ENCODE results near the gene RBMS2. TPM values are rescaled to one million over a fixed set of nuclear protein-coding genes. Genes with fewer than 3 reads are reported as not detected.

The RBMS2 gene
- total and polyA plus RNA-seq, 2 donors (not counting 1 experiment from before 2014, with no cell fraction given), result 0.81 to 7.6 TPM

DNA sequence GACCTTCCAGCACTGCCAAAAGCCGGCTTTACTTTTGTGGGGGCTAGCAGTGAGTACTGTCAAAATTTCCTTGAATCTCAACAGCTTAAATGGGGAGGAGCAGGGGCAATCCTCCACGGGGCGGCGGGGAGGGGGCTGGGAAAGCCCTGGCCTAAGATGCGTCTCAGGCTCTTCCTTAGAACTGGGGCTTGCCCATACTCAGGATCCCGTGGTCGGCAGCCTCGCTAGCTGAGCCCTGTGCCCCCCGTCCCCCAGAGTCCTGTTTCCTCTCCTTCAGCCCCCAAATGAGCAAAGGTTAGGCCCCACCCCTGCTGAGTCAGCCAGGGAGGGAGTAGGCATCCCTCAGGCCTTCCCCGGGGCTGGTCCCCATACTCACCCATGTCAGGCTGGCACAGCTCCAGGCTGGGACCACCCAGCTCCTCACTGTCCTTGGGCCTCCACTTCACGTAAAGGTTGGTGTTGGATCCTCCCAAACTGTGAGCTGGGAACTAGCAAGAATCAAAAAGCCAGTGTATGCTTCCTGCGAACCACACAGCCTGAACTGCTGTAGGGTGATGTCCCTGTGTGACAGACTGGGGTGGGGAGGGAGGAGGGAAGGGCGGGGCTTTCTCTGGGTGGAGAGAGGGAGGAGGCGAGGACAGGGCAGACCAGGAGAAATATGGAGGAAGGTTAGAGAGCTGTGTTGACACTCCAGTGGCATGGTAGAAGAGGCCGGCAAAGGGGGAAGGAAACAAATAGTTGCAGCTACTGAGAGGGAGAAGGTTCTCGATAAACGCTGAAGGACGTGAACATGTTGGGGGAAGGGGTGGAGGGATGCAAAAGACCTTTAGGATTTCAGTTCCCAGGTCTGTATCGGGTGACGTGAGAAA, 114.4 kb downstream of the RBMS2 start:
- H3K27ac Mint-ChIP-seq, result peak overlapping the region; percentile 95
- peak; percentile 55 for ATAC-seq (ENCODE audit: low read depth)
- H3K4me3 Mint-ChIP-seq, result peak overlapping the region; percentile 89
- Histone ChIP-seq H3K4me3 (ENCODE audit: control extremely low read depth in 1 of 5, extremely low read depth in 1 of 5, insufficient read depth in 1 of 5, low read depth in 2 of 5, low read length in 4 of 5) (peak overlapping the region; percentile 57 to 85 (median 78)), H3K9me3 (ENCODE audit: control extremely low read depth in 1 of 3, control insufficient read depth in 2 of 3, insufficient read depth in 1 of 3, low read length in 2 of 3) (no peaks in the 10 kb centered on the region), H4K20me1 (ENCODE audit: control insufficient read depth, insufficient read depth, low read length, poor library complexity, severe bottlenecking) (peaks cover 14% of the 10 kb centered on the region), H2AFZ (ENCODE audit: insufficient read depth, low read depth, low read length, poor library complexity, severe bottlenecking) (peak overlapping the region; percentile 76), H3K79me2 (ENCODE audit: control insufficient read depth, insufficient read depth, low read length) (peaks cover 35% of the 10 kb centered on the region), H3K4me1 (ENCODE audit: control insufficient read depth in 2 of 2, insufficient read depth in 2 of 2, low read length in 2 of 2) (peaks cover 52 to 61% of the 10 kb centered on the region in 2 donors), H3K36me3 (replicated peaks in 1 of 2; ENCODE audit: control extremely low read depth in 1 of 2, control insufficient read depth in 1 of 2, extremely low read depth in 1 of 2, insufficient read depth in 2 of 2, low read length in 1 of 2) (peaks cover 0 to 35% of the 10 kb centered on the region in 2 experiments), H3K27me3 (replicated peaks in 1 of 4; ENCODE audit: control extremely low read depth in 1 of 4, control insufficient read depth in 3 of 4, insufficient read depth in 4 of 4, low read length in 3 of 4) (no peaks in the 10 kb centered on the region), H3K27ac (ENCODE audit: low read length in 2 of 2) (peak overlapping the region; percentile 75 to 83), H3K9ac (ENCODE audit: low read length) (peak overlapping the region; percentile 78), H3K4me2 (replicated peaks; ENCODE audit: low read depth, low read length, poor library complexity, severe bottlenecking) (peak overlapping the region; percentile 91)
- no peak for TF ChIP-seq EZH2 (IDR thresholded peaks at IDR 0.05; ENCODE audit: borderline replicate concordance, insufficient read depth, low read depth, low read length, poor library complexity, severe bottlenecking)
- TF ChIP-seq, protein P1, sequence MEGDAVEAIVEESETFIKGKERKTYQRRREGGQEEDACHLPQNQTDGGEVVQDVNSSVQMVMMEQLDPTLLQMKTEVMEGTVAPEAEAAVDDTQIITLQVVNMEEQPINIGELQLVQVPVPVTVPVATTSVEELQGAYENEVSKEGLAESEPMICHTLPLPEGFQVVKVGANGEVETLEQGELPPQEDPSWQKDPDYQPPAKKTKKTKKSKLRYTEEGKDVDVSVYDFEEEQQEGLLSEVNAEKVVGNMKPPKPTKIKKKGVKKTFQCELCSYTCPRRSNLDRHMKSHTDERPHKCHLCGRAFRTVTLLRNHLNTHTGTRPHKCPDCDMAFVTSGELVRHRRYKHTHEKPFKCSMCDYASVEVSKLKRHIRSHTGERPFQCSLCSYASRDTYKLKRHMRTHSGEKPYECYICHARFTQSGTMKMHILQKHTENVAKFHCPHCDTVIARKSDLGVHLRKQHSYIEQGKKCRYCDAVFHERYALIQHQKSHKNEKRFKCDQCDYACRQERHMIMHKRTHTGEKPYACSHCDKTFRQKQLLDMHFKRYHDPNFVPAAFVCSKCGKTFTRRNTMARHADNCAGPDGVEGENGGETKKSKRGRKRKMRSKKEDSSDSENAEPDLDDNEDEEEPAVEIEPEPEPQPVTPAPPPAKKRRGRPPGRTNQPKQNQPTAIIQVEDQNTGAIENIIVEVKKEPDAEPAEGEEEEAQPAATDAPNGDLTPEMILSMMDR (IDR thresholded peaks at IDR 0.05), result no peak
- H3K27me3 Mint-ChIP-seq, result no peaks in the 10 kb centered on the region
- intact Hi-C loops (cut with micrococcal nuclease), result loop anchor here (1.0 to 10.0 kb wide), 15 partner anchors 8 to 1116 kb away; partner anchors contain the start of genes APOF, CDK4, CS and DDIT3
- H3K9me3 Mint-ChIP-seq (ENCODE audit: insufficient read depth), result no peaks in the 10 kb centered on the region
- WGBS (ENCODE audit: insufficient coverage), result 0% methylated on average over 19 of the region's 20 CpGs
- ChIA-PET CTCF (interaction anchor here (0.7 to 4.4 kb wide), 38 partner anchors 8 to 898 kb away, joined by 3 to 48 read pairs (median 6); partner anchors contain the start of genes ATP5F1B, CNPY2, NACA and PTGES3), POLR2A (interaction anchor here (0.6 to 3.1 kb wide), 24 partner anchors 8 to 1109 kb away, joined by 3 to 33 read pairs (median 4); partner anchors contain the start of genes ANKRD52, ATP5F1B, GLS2 and NACA)
- peak; percentile 86 for DNase-seq
- H3K4me1 Mint-ChIP-seq, result peaks cover 67% of the 10 kb centered on the region
